ENCODE measurements around the gene FYB1.

The FYB1 gene

DNA sequence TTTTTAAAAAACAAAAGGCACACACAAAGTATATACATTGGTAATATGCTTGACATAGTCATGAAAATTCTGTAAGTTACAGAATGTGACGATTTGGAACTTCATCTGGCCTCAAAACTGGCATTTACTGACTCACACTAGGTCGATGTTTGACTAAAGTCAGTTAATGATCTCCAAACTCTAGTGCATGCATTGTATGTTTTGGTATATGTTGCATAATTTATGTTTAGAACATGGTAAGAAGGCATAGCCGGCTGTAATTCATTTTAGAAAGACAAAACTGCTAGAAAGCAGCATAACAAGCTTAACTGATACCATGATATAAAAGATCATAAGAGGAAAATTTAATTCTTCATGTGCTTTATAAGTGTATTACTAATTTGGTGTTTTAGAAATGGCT, 86.6 kb downstream of the FYB1 start:
- H3K4me3 ChIP-seq (ENCODE audit: low read length): no peak overlapping the region
- TF ChIP-seq, protein P1, sequence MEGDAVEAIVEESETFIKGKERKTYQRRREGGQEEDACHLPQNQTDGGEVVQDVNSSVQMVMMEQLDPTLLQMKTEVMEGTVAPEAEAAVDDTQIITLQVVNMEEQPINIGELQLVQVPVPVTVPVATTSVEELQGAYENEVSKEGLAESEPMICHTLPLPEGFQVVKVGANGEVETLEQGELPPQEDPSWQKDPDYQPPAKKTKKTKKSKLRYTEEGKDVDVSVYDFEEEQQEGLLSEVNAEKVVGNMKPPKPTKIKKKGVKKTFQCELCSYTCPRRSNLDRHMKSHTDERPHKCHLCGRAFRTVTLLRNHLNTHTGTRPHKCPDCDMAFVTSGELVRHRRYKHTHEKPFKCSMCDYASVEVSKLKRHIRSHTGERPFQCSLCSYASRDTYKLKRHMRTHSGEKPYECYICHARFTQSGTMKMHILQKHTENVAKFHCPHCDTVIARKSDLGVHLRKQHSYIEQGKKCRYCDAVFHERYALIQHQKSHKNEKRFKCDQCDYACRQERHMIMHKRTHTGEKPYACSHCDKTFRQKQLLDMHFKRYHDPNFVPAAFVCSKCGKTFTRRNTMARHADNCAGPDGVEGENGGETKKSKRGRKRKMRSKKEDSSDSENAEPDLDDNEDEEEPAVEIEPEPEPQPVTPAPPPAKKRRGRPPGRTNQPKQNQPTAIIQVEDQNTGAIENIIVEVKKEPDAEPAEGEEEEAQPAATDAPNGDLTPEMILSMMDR (conservative IDR thresholded peaks at IDR 0.05; ENCODE audit: low read depth, low read length): no peak
- no peak for DNase-seq (ENCODE audit: low read depth)

DNA sequence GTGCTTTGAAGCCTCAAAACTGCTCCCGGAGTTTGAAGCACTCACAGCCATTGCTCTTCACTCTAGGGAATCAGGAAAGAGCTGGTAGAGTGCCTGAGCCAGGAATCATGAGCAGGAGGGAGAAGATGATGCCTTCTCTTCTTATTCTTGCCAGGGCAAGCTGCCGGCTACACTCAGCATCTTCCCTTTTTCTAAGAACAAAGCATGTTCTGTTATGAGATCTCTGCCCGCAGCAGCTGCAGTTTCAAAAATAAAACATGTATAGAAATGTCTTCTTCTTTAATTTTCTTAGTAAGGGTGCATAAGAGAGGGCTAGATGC, 87.3 kb downstream of the FYB1 start:
- DNase-seq (ENCODE audit: low read depth): no peak
- TF ChIP-seq, protein P1 (conservative IDR thresholded peaks at IDR 0.05; ENCODE audit: low read depth, low read length): no peak
- H3K4me3 ChIP-seq (ENCODE audit: low read length): no peak overlapping the region

DNA sequence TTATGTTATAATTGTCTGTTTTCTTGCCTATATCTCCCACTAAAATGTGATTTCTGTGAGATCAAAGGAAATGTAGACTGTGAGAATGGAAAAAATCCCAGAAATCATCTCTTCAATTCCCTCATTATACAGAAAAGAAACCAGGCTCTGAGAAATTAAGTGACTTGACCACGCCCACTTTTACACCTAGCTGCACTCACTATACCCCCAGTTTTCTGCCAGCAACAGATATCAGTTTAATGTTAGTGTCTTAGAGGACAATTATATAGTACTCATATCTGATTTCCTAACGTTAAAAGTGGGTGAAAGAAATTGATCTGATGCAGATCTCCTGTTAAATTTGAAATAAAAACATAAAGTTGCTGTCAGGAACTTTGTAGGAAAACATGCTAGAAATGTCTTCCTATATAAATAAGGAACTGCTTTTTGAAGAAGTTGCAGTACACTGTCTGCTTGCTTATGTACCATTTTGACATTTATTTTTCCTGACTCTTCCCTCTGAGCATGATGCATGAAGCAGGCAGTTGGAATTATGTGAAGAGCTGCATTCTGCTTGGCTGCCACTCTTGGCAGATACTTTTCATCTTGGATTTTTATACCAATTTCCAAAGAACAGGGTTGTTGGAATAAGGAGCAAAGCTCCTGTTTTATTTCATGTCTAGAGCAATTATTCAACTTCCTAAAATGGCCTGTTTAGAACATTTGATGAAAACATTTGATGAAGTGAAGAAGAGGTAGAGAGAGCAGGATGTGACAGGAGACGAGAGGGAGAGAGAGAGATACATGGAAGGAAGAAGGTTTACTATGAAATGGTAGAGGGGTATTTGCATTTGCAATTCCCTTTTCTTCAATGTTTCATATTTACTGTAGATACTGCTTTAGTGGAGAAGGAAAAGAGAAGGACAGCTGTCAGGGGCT, 87.9 kb downstream of the FYB1 start:
- no peak for DNase-seq (ENCODE audit: low read depth)
- TF ChIP-seq, protein P1 (conservative IDR thresholded peaks at IDR 0.05; ENCODE audit: low read depth, low read length): no peak
- no peak overlapping the region for H3K4me3 ChIP-seq (ENCODE audit: low read length)

DNA sequence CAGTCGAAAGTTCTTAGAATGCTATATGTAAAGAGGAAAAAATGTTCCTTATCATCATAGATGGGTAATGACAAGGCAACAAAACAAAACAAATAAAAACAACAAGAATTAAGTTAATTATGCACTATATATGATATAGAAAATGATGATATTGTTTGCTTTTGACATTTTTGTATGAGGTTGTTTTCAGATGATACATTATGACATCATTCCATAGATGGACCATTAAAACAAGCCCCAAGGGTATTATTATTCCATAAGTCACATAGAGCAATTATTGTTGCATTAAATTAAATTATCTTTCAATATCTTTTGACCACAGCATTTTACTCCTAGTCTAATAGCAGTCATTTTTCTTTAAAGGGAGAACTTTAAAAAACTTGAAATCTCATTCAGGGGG, 88.6 kb downstream of the FYB1 start:
- DNase-seq (ENCODE audit: low read depth): no peak
- H3K4me3 ChIP-seq (ENCODE audit: low read length): no peak overlapping the region
- TF ChIP-seq, protein P1 (conservative IDR thresholded peaks at IDR 0.05; ENCODE audit: low read depth, low read length): no peak

DNA sequence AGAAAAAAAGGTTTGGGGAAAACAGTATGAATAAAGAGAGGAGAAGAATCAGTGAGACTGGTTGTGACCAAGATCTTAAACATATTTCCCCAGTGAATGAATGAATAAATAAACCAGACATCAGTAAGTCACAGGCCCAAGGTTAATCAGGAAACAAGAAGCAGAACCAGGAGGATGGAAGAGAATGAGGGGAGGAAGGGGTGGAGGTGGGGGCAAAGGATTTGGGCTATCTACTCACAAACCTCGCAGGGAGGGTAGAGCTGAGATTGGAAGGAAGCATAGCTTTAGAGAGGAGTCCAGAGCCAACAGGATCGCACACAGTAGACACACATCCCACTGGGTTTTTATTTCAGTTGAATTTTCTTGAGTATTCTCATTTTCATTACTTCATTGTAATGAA, 97.4 kb downstream of the FYB1 start:
- DNase-seq (ENCODE audit: low read depth): no peak
- TF ChIP-seq, protein P1 (conservative IDR thresholded peaks at IDR 0.05; ENCODE audit: low read depth, low read length): no peak
- no peak overlapping the region for H3K4me3 ChIP-seq (ENCODE audit: low read length)

DNA sequence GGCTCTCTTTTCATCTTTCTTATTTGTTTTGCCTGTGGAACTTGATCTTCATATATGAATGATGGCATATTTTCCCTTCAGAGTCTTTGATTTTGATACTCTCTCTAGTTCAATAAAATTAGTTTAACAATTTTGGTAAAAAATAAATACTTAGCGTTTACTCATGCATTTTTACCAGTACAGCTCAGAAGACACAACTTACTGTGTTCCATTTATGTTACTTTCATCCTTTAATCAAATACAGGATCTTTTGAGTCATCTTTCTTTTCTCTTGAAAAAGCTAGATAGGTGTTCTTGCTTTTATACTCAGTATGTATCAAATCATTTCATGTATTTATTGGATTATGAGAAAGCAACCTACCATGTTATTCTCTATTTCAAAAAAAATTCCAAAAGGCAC, 98.0 kb downstream of the FYB1 start:
- no peak overlapping the region for H3K4me3 ChIP-seq (ENCODE audit: low read length)
- DNase-seq (ENCODE audit: low read depth): no peak
- TF ChIP-seq, protein P1 (conservative IDR thresholded peaks at IDR 0.05; ENCODE audit: low read depth, low read length): no peak

DNA sequence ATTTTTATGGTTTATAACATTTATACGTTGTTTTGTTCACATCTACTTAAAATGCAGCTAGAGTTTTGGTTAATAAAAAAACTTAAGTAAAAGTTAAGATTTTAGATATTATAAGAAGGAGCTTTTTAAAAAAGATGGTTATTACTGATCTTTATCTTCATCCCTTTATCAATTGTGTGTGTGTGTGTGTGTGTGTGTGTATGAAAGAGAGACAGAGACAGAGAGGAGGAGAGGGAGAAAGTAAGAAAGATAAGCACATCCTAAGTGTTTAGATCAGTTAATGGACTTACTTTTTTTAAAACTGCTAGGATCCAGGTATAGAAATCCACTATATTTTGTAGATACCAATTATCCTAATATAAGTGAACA, 99.3 kb downstream of the FYB1 start:
- no peak for DNase-seq (ENCODE audit: low read depth)
- TF ChIP-seq, protein P1 (conservative IDR thresholded peaks at IDR 0.05; ENCODE audit: low read depth, low read length): no peak
- H3K4me3 ChIP-seq (ENCODE audit: low read length): no peak overlapping the region

Measured in retinal pigment epithelial cell (primary cell).